OCI-LY1 (cell line): ENCODE results near the gene AACS.

Experiments used
- CTCF ChIP-seq: fragments of 200-600 bp; sonication (generic), shearing (Covaris generic); IDR thresholded peaks from 2 replicates; pipeline ENCODE4 v1.5.1; 2017; ENCODE audit warnings: mild to moderate bottlenecking, antibody characterized with exemption, low read length, moderate library complexity, mixed read lengths
- EZH2 ChIP-seq: fragments of 200-600 bp; sonication (generic), shearing (Covaris generic); IDR thresholded peaks from 2 replicates; pipeline ENCODE4 v1.8.0; 2017; ENCODE audit warnings: borderline replicate concordance, mixed run types, mild to moderate bottlenecking, antibody characterized with exemption, low read length, moderate library complexity, mixed read lengths

GRCh38 chr12:125096894-125097293, 31.7 kb downstream of the AACS start:
- TF ChIP-seq CTCF (no peak), EZH2 (no peak)
